NCI-H1092 (cell line): ENCODE data around the gene FARS2.
"Not testable (repeated sequence)": the region's sequence is repeated elsewhere in the genome, so short reads cannot be mapped to it uniquely, and the experiment has no call there.

ENCODE experiments used
- DNase-seq: peaks from one replicate; lab custom pipeline; 2025; lab: John Stamatoyannopoulos, UW

FARS2 gene

DNA sequence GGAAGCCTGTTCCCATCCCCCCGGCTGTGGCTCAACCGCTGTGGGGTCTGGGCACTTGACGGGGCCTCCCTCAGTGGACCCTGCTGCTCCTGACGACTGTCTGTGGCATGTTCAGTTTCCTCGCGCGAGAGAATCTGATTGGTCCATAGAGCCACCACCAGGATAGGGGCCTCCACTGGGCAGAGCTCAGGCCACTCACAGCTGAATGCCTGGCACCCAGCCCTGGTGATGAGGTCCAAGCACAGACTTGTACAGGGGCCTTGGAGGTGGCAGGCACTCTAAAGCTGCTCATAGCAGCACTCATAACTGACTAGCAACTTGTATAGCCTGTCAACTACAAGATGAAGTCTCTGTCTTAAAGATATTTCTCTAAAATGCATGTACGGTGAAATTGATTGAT, 377.4 kb downstream of the FARS2 start:
- no peak for DNase-seq

DNA sequence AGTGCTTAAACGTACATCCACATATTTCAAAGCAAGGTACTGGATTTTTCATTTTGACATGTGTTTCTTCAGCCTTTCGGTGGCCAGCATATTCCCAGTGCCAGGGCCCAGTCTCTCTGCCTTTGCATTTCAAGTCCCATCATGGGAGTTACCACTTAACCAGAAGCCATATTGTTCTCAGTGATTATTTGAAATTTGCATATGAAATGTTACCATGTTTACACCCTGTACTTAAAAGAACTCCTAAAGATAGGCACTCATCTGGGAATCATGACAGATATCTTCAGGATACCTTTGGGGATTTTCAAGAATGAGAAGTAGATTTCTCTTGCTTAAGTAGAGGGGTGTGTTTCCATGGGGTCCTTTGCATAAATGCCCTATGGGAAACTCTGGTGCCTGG, 377.9 kb downstream of the FARS2 start:
- DNase-seq, result no peak

DNA sequence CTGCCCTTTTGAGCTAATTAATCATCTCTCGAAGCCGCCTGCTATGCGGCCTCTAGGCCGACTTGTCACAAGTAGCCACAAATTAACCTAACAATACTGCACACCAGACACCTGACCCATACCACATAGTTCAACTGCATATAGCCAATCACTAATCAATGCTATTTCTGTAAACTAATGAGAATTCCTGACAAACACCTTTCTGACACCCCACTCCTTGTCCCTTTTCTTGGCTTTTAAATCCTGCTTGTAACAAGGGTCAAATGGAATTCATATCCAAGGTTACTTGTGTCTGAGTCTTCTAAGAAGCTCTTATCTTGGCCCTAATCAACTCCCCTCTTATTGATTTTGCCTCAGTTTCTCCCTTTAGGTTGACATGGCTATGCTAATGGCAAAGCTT, 379.3 kb downstream of the FARS2 start:
- DNase-seq, result no peak

DNA sequence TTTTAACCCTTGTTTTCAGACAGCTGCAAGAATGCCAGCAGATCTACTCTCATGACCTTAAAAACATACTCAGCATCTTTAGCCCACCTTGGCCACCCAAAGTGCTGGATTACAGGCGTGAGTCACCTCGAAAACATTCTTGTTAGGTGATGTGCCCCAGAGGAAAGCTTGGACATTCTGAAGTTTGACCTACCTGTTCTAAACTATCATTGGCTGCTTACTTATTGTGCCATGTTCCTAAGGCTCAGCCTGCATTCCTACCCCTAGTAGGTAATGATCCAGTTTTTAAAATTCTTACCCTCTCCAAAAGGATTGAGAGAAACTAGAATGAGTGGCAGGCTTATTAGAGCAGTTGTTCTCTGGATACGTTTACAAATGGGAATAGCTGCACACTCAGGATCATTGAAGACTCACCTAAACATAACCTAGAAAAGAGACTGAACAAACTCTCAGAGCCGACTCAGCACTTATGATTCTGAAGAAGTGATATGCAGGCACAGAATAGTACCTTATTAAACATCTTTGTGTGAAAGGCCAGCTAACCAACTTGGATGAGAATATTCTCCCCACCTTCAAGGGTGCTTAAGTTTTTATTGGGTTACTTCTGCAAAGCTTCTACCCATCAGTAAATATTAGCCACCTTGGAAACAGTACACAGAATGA, 383.3 kb downstream of the FARS2 start:
- DNase-seq, result no peak

DNA sequence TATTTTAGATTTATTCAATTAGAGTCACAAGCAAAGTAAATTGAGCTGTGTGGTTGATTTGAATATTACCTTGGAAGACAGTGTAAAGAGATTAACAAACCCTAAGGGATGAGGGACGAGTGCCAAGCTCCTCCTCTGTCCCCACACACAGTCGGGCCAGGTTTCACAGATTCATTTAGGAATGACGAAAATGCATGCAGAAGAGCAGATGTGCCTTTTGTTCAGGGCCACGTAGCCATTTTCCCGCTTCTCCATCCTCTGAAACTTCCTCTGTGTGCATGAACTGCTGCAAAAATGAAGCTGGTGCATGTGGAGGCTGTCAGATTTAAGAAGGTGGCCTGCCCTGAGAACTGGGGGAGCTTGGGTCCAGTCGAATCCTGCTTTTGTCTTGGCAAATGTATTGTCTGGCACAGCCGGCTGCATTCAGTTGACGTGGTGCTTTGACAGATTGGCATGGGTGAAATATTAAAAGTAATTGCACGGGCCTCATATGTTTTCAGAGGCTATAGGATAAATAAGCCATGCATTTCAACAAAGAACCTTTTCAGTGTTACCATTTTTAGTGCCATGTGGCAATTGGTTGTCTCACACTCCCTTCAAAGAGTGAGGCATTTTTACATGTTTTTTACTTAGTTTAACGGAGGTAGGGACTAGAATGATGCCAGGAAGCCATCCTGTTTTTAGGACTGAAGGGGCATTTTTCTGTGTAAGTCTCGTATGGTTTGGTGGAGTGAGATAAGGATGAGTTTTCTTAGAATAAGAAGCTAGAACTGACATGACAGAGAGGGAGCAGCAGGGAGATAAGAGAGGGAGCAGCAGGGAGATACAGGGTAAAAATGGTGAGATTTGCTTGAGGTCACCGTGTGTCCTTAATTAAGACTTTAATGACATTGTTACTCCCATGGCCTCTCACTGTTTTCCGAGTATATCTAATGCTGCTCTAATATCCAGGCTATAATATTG, 384.3 kb downstream of the FARS2 start:
- no peak for DNase-seq

DNA sequence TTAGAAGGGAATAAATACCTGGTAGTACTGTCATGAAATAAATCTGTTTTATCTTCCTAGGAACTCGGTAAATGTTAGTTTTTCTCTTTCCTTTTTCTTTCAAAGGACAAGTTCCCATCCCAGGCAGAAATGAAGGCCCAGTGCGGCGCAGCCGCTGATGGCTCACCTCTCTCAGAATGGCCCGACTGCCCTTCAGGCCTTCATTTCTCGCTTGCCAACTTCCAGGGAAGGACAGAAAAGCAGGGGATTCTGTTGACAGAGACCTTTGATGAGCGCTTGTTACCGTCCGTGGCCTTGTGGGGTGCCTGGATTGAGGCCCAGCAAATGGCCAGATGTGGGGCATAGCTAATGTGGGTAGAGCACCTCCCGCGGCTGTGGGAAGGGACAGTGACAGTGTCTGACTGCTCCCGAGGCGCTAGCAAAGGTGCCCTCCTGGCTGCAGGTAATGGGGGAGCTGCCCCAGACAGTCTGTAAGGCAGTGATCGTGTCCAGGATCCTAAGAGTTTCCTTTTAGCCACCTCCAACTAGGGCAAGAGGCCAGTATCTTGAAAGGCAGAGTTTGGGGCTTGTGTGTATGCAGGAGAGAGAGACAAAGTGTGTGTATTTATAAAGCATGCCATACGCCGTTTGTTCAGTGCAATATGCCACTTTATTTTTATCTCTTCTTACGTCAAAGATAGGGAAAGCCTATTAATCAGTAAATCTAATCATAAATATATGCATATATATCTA, 391.3 kb downstream of the FARS2 start:
- DNase-seq, result no peak

DNA sequence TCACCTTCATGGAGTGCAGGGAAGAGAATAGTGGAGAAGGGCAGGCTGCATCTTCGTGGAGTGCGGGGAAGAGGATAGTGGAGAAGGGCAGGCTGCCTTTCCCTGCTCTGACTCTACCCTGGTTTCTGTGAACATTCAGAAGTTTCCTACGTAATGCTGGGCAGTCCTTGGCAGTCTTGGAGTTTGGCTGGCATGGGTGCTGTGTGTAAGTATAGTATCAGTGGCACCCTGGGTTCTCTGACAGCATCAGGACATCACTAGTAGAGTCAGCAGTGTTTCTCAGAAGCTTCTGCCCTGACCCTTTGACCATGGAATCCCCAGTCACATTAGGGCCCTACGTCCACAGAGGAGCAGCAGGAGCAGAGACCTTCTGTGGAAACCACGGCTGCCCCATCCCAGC, 392.5 kb downstream of the FARS2 start:
- DNase-seq, result no peak

DNA sequence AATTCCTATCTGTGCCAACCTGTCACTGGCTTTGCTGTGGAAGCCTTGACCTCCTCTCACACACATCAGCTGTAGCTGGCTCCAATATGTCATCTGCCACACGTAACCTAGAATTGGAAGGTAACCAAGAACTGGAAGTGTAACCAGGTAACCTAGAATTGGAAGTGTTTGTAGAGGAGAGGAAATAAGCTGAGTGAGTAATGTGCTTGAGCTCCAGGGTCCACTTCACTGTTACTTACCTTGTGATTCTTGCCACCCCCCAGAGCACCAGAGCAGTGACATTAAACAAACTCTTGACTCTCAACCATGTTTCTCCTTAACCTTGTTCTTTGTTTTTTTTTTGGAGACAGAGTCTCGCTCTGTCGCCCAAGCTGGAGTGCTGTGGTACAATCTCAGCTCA, 394.9 kb downstream of the FARS2 start:
- no peak for DNase-seq

DNA sequence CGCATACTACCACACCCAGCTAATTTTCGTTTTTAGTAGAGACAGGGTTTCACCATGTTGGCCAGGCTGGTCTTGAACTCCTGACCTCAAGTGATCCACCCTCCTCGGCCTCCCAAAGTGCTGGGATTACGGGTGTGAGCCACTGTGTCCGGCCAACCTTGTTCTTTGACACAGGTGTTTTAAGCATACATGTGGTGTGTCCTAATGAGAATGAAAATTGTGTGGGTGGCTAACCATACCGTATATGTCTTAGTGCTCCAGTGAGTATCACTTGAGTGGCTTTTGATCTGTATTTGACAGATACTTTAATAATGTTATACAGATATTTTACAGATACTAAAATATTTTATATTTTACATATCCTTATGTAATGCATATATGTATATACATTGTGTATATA, 395.4 kb downstream of the FARS2 start:
- not testable (repeated sequence) for DNase-seq

DNA sequence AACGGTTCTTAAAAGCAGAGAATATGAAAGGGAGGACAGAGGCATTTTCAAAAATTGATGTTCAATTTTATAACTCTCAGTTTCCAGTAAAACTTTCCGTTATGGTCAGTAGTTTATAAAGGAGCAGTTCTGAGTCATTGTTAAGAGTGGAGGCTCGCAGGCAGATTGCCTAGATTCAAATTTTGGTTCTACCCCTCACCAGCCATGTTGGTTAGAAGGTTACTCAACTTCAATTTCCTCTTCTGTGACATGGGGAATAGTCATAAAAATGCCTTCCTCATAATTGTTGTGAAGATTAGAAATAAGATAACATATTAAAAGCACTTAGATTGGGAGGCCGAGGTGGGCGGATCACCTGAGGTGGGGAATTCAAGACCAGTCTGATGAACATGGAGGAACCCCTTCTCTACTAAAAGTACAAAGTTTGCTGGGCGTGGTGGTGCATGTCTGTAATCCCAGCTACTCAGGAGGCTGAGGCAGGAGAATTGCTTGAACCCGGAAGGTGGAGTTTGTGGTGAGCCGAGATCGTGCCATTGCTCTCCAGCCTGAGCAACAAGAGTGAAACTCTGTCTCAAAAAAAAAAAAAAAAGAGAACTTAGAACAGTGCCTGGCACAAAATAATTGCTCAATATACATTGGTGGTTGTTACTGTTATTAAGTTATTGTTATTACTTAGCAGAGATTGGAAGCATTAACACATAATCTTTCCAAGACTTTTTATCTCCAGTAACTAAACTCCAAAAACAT, 396.5 kb downstream of the FARS2 start:
- DNase-seq, result no peak

DNA sequence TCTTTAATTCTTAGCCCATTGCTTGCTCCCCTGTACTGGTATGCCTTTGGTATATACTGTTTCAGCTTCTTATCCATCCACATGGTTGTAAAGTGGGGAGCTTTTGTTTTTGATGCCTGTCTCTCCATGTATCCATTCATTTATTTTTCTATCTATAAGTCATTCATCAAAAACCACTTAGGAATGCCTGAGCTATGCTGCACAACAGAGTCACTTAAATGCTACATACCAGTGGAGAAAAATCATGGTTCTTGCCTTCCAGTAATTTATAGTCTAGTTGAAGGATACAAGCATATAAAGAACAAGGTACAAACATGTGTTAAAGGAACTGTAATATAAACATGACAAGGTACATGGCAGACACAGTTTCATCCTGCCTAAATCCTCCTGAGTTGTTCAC, 398.2 kb downstream of the FARS2 start:
- DNase-seq, result no peak

DNA sequence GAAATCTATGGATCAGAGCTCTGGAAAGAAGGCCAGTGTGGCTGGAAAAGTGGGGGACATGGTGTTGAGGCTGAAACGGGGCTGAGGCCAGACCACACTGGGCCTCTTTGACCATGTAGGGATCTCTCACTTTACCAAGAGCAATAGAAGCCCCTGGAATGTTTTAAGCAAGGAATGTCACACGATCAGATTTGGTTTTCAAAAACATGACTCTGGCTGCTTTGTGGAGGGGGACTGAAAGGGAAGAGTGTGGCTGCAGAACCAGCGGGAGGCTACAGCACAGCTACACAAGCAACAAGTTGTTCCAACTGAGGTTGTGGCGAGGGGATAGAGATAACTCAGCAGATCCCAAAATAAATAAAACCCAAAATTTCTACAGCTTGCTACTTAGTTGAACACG, 399.5 kb downstream of the FARS2 start:
- no peak for DNase-seq

DNA sequence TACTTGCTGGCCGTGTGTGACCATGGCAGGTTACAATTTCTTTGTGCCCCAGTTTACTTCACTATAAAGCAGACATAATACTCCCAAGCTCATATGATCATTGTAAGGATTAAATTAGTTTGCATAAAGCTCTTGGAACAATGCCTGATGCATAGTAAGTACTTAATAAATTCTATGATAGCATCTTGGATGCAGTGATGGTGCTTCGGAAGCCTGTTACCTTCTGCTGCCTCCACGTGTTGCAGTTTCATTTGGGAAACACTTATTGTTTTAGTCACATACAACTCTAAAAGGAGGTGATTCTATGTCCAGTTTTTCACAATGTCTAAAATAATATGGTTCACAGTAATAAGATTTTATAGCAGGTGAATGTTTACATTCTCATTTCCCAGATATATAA, 401.5 kb downstream of the FARS2 start:
- DNase-seq, result no peak

DNA sequence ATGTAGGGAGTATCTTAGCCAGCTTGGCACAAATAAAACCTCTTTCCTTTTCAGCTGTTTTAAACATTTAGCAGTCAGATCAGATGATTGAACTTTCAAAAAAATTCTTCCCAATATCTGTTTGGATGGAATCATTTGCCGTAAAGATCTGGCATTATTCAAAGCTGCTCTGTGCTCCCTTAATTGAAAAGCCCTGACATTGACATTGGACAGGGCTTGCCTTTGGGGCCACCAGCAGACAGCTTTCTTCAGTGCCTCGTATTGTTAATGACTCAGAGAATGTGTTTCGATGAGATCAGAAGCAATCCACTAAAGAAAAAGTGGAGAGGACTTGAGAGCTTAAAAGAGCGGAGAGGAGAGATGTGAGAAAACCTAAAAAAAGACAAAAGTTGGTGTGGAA, 401.9 kb downstream of the FARS2 start:
- DNase-seq, result no peak

DNA sequence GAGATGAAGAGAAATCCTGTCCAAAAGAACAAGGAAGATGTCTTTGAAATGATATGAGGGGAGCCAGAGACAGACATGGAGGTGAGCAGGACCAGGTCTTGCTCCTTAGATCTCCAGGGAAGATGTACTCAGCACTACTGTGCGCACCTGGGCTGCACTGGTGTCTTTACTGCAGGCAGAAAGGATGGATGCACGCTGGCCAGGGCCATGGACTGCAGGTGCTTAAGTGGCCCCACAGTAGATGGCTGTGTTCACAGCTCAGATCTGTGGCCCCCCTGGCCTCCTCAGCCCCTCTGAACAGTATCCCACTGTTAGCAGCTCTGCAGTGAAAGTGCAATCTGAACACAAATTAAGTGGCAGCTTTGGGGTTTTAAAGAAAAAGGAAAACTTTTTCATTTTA, 402.4 kb downstream of the FARS2 start:
- no peak for DNase-seq

DNA sequence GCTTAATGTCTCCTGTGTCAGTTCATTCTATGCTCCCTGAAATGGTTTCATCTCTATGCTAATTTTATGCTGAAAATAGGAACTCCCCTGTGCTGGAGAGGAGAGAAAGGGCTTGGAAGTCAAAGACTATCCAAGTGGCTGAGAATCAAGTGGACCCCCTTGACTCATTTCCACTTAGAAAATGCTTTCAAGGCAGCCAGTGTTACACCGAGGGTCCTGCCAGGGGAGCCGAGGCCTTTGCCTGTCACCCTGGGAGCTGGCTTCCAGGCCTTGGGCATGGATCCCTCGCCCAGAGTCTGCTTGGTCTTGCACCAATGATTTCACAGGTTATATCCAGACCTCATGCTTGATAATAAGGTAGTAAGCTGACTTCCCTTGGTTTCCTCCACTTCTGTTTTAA, 402.8 kb downstream of the FARS2 start:
- no peak for DNase-seq

DNA sequence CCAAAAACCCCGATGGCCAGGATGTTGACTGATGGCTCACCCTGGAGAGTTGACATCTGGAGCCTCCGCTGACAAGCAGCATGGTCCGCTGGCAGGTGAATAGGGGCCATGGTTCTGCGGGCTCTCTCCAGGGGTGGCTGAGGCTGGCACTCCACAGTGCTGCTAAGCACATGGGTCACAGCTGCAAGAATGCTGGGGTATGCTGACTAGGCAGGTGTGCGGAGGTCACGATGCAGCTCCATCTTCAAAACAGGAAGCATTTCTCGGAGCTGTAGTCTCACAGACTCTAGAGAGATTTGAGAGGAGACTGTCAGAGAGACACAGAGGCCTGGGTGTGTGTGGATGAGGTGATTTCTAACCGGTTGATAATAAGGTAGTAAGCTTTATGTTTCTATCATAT, 403.9 kb downstream of the FARS2 start:
- no peak for DNase-seq

DNA sequence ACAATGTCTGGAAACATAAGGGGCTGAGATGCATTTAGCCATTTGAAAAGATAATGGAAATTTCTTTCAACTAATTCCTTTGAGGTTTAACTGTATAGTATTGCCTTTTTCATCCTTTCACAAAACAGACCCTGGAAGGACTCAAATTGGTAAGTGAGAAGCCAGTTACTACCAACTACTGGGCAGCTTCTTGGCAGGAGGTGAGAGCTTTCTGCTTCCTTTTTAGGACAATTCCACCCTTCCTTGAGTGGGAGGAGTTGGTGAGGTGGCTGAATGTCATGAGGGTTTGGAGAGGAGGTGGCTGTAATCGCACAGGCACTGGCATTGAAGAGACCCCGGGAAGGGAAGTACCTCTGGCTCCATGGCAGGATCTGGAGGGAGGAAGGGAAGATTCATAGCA, 404.4 kb downstream of the FARS2 start:
- no peak for DNase-seq

DNA sequence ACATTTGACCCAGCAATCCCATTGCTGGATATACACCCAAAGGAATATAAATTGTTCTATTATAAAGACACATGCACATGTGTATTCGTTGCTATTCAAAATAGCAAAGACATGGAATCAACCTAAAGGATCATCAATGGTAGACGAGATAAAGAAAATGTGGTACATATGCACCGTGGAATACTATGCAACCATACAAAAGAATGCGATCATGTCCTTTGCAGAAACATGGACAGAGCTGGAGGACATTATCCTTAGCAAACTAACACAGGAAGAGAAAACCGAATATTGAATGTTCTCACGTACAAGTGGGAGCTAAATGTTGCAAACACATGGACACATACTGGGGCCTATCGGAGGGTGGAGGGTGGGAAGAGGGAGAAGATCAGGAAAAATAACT, 405.4 kb downstream of the FARS2 start:
- DNase-seq, result no peak

DNA sequence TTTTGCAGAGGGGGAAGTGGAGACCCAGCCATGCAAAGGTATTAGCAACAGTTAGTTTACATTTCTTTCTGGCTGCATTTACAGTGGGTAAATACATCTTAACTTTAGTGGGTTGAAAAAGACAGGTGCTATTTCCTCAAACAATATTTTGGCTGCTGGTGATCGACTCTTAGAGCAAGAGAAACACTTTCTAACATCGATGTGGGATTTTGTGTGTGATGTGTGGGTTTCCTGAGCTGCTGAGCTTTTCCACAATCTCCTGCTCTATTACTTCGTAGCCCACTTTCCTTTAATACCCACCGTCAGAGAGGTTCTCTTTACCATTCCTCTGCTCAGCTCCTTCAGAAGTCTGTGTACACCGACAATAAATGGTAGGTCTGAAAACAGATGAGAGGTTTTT, 406.4 kb downstream of the FARS2 start:
- DNase-seq, result no peak

DNA sequence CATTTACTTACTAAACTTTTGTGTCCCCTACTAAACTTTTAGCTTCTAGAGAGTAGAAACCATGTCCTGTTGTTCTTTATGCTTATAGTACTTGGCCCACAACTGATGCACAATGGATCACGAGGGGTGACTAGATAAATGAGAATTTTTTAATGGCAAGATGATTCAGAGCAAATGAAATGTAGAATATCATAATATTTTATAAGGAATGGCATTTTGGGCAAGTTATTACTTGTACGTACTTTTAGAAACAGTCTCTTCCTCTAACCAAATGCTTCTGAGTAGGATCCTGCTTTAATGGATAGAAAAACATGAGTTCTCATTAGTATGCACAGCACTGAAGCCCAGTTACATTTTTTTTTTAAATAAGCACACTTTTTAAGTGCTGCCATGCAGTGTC, 409.1 kb downstream of the FARS2 start:
- no peak for DNase-seq
